Measurements from ENCODE around the gene MT1E.
"Not testable (repeated sequence)": the region's sequence is repeated elsewhere in the genome, so short reads cannot be mapped to it uniquely, and the experiment has no call there.

GRCh38 chr16:56674570-56674969 is 49.0 kb downstream of the MT1E start:
- not testable (repeated sequence) for TF ChIP-seq CTCF, POLR2A (IDR thresholded peaks at IDR 0.05)
